MM.1S (cell line): ENCODE data around the gene PAGR1.

Experiments
- DNase-seq: peaks from one replicate; pipeline ENCODE4 v3.0.0-alpha.2; 2015
- H2AFZ ChIP-seq: fragments of 300-600 bp; sonication (generic); 2 replicates; pipeline ENCODE4 v1.6.0; 2016; ENCODE audit warnings: antibody characterized with exemption, low read length
- H3F3A ChIP-seq: fragments of 300-600 bp; sonication (generic); 2 replicates; pipeline ENCODE4 v1.6.1; 2016; ENCODE audit warnings: mild to moderate bottlenecking, antibody characterized with exemption, low read length, moderate library complexity, mixed read lengths; ENCODE audit not compliant: insufficient read depth
- H3K27ac ChIP-seq: fragments of 300-600 bp; sonication (generic); 2 replicates; pipeline ENCODE4 v1.5.1; 2016; ENCODE audit warnings: mild to moderate bottlenecking, low read length
- H3K27me3 ChIP-seq: fragments of 300-600 bp; sonication (generic); replicated peaks from 2 replicates; pipeline ENCODE4 v1.6.0; 2016; ENCODE audit warnings: low read length; ENCODE audit not compliant: insufficient read depth
- H3K36me3 ChIP-seq: fragments of 300-600 bp; sonication (generic); replicated peaks from 2 replicates; pipeline ENCODE4 v1.6.1; 2016; ENCODE audit warnings: mild to moderate bottlenecking, low read length, mixed read lengths; ENCODE audit not compliant: insufficient read depth
- H3K4me1 ChIP-seq: fragments of 300-600 bp; sonication (generic); 2 replicates; pipeline ENCODE4 v1.6.1; 2016; ENCODE audit warnings: low read length, mixed read lengths
- H3K4me2 ChIP-seq: fragments of 300-600 bp; sonication (generic); 2 replicates; pipeline ENCODE4 v1.6.0; 2016; ENCODE audit warnings: low read depth, low read length
- H3K4me3 ChIP-seq: fragments of 300-600 bp; sonication (generic); 2 replicates; pipeline ENCODE4 v1.5.1; 2016; ENCODE audit warnings: low read length, mixed read lengths
- H3K79me2 ChIP-seq: fragments of 300-600 bp; sonication (generic); 2 replicates; pipeline ENCODE4 v1.6.1; 2016; ENCODE audit warnings: mixed run types, low read length, mixed read lengths
- H3K9ac ChIP-seq: fragments of 300-600 bp; sonication (generic); 2 replicates; pipeline ENCODE4 v1.6.1; 2016; ENCODE audit warnings: low read length, mixed read lengths
- H3K9me2 ChIP-seq: fragments of 300-600 bp; sonication (generic); replicated peaks from 2 replicates; pipeline ENCODE4 v1.6.1; 2016; ENCODE audit warnings: mild to moderate bottlenecking, low read length, mixed read lengths; ENCODE audit not compliant: insufficient read depth
- H3K9me3 ChIP-seq: fragments of 300-600 bp; sonication (generic); replicated peaks from 2 replicates; pipeline ENCODE4 v1.6.1; 2016; ENCODE audit warnings: mild to moderate bottlenecking, low read length, mixed read lengths; ENCODE audit not compliant: insufficient read depth
- H4K20me1 ChIP-seq: fragments of 300-600 bp; sonication (generic); 2 replicates; pipeline ENCODE4 v1.6.1; 2016; ENCODE audit warnings: mild to moderate bottlenecking, low read length, moderate library complexity, mixed read lengths; ENCODE audit not compliant: insufficient read depth
- EZH2 ChIP-seq: fragments of 300-600 bp; sonication (generic); optimal IDR thresholded peaks from 2 replicates; pipeline ENCODE3; 2017; ENCODE audit warnings: low read depth, mild to moderate bottlenecking, antibody characterized with exemption, low read length, mixed read lengths
- EZH2phosphoT487 ChIP-seq: fragments of 300-600 bp; sonication (generic); IDR thresholded peaks from 2 replicates; pipeline ENCODE4 v1.6.1; 2018; ENCODE audit warnings: antibody characterized with exemption, low read length
- TF ChIP-seq, protein P1 (sequence below): fragments of 300-600 bp; sonication (generic); IDR thresholded peaks from 2 replicates; pipeline ENCODE4 v1.5.1; 2016; ENCODE audit warnings: antibody characterized with exemption, low read length, mixed read lengths

The PAGR1 gene

DNA sequence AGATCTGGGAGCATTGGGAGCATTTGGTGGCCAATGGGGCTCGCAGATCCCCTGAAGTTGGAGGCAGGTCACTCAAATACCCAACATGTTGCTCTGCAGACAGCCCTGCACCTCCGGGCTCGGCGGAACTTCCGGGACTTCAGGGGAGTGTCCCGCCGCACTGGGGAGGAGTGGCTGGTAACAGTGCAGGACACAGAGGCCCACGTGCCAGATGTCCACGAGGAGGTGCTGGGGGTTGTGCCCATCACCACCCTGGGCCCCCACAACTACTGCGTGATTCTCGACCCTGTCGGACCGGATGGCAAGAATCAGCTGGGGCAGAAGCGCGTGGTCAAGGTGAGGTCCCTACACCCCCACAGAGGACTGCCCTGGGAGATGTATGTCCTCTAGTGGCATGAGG lies 20.7 kb downstream of the PAGR1 start:
- H2AFZ ChIP-seq: no peak overlapping the region
- no peaks in the 10 kb centered on the region for H3K79me2 ChIP-seq
- H3K27me3 ChIP-seq: no peaks in the 10 kb centered on the region
- DNase-seq: no peak
- H3K4me1 ChIP-seq: no peaks in the 10 kb centered on the region
- no peak overlapping the region for H3K4me3 ChIP-seq
- TF ChIP-seq, protein P1, sequence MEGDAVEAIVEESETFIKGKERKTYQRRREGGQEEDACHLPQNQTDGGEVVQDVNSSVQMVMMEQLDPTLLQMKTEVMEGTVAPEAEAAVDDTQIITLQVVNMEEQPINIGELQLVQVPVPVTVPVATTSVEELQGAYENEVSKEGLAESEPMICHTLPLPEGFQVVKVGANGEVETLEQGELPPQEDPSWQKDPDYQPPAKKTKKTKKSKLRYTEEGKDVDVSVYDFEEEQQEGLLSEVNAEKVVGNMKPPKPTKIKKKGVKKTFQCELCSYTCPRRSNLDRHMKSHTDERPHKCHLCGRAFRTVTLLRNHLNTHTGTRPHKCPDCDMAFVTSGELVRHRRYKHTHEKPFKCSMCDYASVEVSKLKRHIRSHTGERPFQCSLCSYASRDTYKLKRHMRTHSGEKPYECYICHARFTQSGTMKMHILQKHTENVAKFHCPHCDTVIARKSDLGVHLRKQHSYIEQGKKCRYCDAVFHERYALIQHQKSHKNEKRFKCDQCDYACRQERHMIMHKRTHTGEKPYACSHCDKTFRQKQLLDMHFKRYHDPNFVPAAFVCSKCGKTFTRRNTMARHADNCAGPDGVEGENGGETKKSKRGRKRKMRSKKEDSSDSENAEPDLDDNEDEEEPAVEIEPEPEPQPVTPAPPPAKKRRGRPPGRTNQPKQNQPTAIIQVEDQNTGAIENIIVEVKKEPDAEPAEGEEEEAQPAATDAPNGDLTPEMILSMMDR: no peak
- no peak for TF ChIP-seq EZH2
- no peak for TF ChIP-seq EZH2phosphoT487
- H3K4me2 ChIP-seq: no peak overlapping the region
- no peaks in the 10 kb centered on the region for H3K36me3 ChIP-seq
- H3K9me3 ChIP-seq: no peaks in the 10 kb centered on the region
- H4K20me1 ChIP-seq: no peaks in the 10 kb centered on the region
- no peaks in the 10 kb centered on the region for H3F3A ChIP-seq
- H3K9me2 ChIP-seq: no peaks in the 10 kb centered on the region
- no peak overlapping the region for H3K9ac ChIP-seq
- H3K27ac ChIP-seq: no peak overlapping the region

DNA sequence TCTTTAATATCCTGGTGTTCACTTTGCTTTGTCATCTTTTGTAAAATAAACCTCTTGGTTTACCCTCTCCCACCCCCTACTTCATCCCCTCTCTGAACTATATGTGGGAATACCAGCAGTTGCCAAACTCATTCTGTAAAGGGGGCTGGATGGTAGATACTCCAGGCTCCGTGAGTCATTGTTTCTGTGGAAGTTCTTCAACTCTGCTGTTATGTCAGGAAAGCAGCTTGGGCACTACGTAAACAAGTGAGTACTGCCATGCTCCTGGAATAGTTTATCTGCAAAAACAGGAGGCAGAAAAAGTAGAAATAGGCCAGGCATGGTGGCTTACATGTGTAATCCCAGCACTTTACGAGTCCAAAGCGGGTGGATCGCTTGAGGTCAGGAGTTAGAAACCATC lies 21.9 kb downstream of the PAGR1 start:
- Histone ChIP-seq H3K36me3 (no peaks in the 10 kb centered on the region), H3K4me2 (no peak overlapping the region), H3K27me3 (no peaks in the 10 kb centered on the region), H3K79me2 (no peaks in the 10 kb centered on the region), H3K27ac (no peak overlapping the region), H4K20me1 (no peaks in the 10 kb centered on the region), H3K4me1 (no peaks in the 10 kb centered on the region), H3K9ac (no peak overlapping the region), H3K9me3 (no peaks in the 10 kb centered on the region), H3F3A (no peaks in the 10 kb centered on the region), H2AFZ (no peak overlapping the region), H3K4me3 (no peak overlapping the region), H3K9me2 (no peaks in the 10 kb centered on the region)
- TF ChIP-seq EZH2phosphoT487: no peak
- no peak for TF ChIP-seq EZH2
- TF ChIP-seq, protein P1: no peak
- no peak for DNase-seq

DNA sequence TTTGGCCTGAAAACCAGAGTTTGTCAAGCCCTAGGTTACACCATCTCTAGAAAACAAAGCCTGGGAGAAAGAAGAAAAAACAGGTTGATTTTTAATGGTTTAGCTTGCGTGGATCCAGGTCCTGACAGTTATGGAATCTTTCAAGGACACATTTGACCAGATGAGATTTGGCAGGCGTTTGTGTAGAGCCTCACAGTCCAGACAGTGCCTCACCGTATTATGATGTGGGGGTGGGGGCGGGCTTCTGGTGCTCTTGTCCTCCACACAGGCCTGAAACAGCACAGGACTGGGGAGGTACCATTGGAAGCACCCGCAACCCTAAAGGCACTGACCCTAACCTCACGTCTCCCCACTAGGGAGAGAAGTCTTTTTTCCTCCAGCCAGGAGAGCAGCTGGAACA lies 23.9 kb downstream of the PAGR1 start:
- no peaks in the 10 kb centered on the region for H4K20me1 ChIP-seq
- no peak for DNase-seq
- H3K27ac ChIP-seq: no peak overlapping the region
- no peaks in the 10 kb centered on the region for H3K9me3 ChIP-seq
- no peak overlapping the region for H3K9ac ChIP-seq
- TF ChIP-seq, protein P1: no peak
- no peaks in the 10 kb centered on the region for H3F3A ChIP-seq
- no peak overlapping the region for H3K4me2 ChIP-seq
- no peak overlapping the region for H2AFZ ChIP-seq
- no peaks in the 10 kb centered on the region for H3K36me3 ChIP-seq
- no peaks in the 10 kb centered on the region for H3K79me2 ChIP-seq
- H3K27me3 ChIP-seq: no peaks in the 10 kb centered on the region
- H3K4me1 ChIP-seq: no peaks in the 10 kb centered on the region
- H3K9me2 ChIP-seq: no peaks in the 10 kb centered on the region
- H3K4me3 ChIP-seq: no peak overlapping the region

DNA sequence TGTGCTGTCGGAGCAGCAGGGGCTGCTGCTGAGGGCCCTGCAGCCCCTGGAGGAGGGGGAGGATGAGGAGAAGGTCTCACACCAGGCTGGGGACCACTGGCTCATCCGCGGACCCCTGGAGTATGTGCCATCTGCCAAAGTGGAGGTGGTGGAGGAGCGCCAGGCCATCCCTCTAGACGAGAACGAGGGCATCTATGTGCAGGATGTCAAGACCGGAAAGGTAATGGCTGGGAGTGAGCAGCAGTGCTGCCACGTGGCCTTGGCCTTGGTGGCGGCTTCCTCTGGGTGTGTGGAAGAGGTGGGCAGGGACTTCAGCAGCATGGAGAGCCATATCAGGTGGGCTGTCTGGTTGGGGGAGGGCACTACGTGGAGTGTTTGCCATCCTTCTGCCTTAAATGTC lies 24.3 kb downstream of the PAGR1 start:
- Histone ChIP-seq H3K4me3 (no peak overlapping the region), H3K9ac (no peak overlapping the region), H3K9me2 (no peaks in the 10 kb centered on the region), H3K27me3 (no peaks in the 10 kb centered on the region), H2AFZ (no peak overlapping the region), H3K27ac (no peak overlapping the region), H3K79me2 (no peaks in the 10 kb centered on the region), H3K4me2 (no peak overlapping the region), H4K20me1 (no peaks in the 10 kb centered on the region), H3F3A (no peaks in the 10 kb centered on the region), H3K4me1 (no peaks in the 10 kb centered on the region), H3K36me3 (no peaks in the 10 kb centered on the region), H3K9me3 (no peaks in the 10 kb centered on the region)
- TF ChIP-seq EZH2: no peak
- no peak for TF ChIP-seq EZH2phosphoT487
- TF ChIP-seq, protein P1: no peak
- no peak for DNase-seq
